Skin epidermis (tissue), 12 donors: Measurements from ENCODE around the gene PSMD1.
"Not testable (repeated sequence)": the region's sequence is repeated elsewhere in the genome, so short reads cannot be mapped to it uniquely, and the experiment has no call there.

Experiments used
- H3K27ac ChIP-seq, 21 experiments: fragments of 200-600 bp; sonication (generic) in 11 of 21; one replicate each; pipeline ENCODE4 v1.5.0; 2020; ENCODE audit warnings: mild to moderate bottlenecking in 3 of 21, inconsistent platforms in 2 of 21, moderate library complexity in 2 of 21
- H3K4me3 ChIP-seq, 7 experiments: fragments of 200-600 bp; sonication (generic) in 2 of 7; one replicate each; pipeline ENCODE4 v1.5.0; 2020; ENCODE audit warnings: inconsistent platforms in 2 of 7, mild to moderate bottlenecking in 2 of 7, moderate library complexity in 1 of 7

The PSMD1 gene

GRCh38 chr2:231172025-231172424 is 115.4 kb downstream of the PSMD1 start:
- Histone ChIP-seq H3K4me3 (no peak overlapping the region), H3K27ac (peak overlapping the region in 3 of 21 experiments; percentile 21 to 38 (median 30))

GRCh38 chr2:231174211-231174651 is 117.6 kb downstream of the PSMD1 start:
- peak overlapping the region in 3 of 21 experiments; percentile 6 to 24 (median 12) for H3K27ac ChIP-seq

GRCh38 chr2:231176066-231176465 is 119.4 kb downstream of the PSMD1 start:
- Histone ChIP-seq H3K4me3 (no peak overlapping the region), H3K27ac (peak overlapping the region in 3 of 21 experiments; percentile 3 to 11 (median 10))

More at GRCh38 chr2:231174211-231174651, 117.6 kb downstream of the PSMD1 start:
- H3K4me3 ChIP-seq, result no peak overlapping the region

GRCh38 chr2:231177156-231178025 is 120.7 kb downstream of the PSMD1 start:
- Histone ChIP-seq H3K4me3 (no peak overlapping the region), H3K27ac (peak overlapping the region in 7 of 21 experiments; percentile 3 to 52 (median 18))

GRCh38 chr2:231178805-231179204 is 122.1 kb downstream of the PSMD1 start:
- H3K27ac ChIP-seq, H3K4me3 ChIP-seq: not testable (repeated sequence)

GRCh38 chr2:231181860-231182512 is 125.3 kb downstream of the PSMD1 start:
- Histone ChIP-seq H3K4me3 (no peak overlapping the region), H3K27ac (peak overlapping the region in 20 of 21 experiments; percentile 13 to 76 (median 56))

- Histone ChIP-seq H3K27ac (peak overlapping the region in 18 of 21 experiments; percentile 2 to 76 (median 53)), H3K4me3 (no peak overlapping the region)
Measured at GRCh38 chr2:231182513-231182899, 125.8 kb downstream of the PSMD1 start.

- H3K27ac ChIP-seq, result no peak overlapping the region
- no peak overlapping the region for H3K4me3 ChIP-seq
Measured at GRCh38 chr2:231183851-231184250, 127.2 kb downstream of the PSMD1 start.

- Histone ChIP-seq H3K27ac (no peak overlapping the region), H3K4me3 (no peak overlapping the region)
Measured at GRCh38 chr2:231184319-231184718, 127.7 kb downstream of the PSMD1 start.

- Histone ChIP-seq H3K27ac (peak overlapping the region in 6 of 21 experiments; percentile 2 to 38 (median 24)), H3K4me3 (no peak overlapping the region)
Measured at GRCh38 chr2:231185050-231185725, 128.5 kb downstream of the PSMD1 start.

- H3K27ac ChIP-seq, result peak overlapping the region in 5 of 21 experiments; percentile 6 to 38 (median 26)
- H3K4me3 ChIP-seq, result no peak overlapping the region
Measured at GRCh38 chr2:231185886-231186285, 129.2 kb downstream of the PSMD1 start.

GRCh38 chr2:231186325-231186724 is 129.7 kb downstream of the PSMD1 start:
- no peak overlapping the region for H3K4me3 ChIP-seq
- peak overlapping the region in 3 of 21 experiments; percentile 6 to 31 (median 26) for H3K27ac ChIP-seq

- no peak overlapping the region for H3K4me3 ChIP-seq
- peak overlapping the region in 6 of 21 experiments; percentile 5 to 66 (median 32) for H3K27ac ChIP-seq
Measured at GRCh38 chr2:231187736-231188505, 131.3 kb downstream of the PSMD1 start.

- Histone ChIP-seq H3K4me3 (no peak overlapping the region), H3K27ac (peak overlapping the region in 6 of 21 experiments; percentile 9 to 79 (median 36))
Measured at GRCh38 chr2:231188506-231189170, 132.0 kb downstream of the PSMD1 start.

- no peak overlapping the region for H3K4me3 ChIP-seq
- peak overlapping the region in 5 of 21 experiments; percentile 9 to 80 (median 79) for H3K27ac ChIP-seq
Measured at GRCh38 chr2:231189171-231189530, 132.5 kb downstream of the PSMD1 start.

GRCh38 chr2:231189571-231190495 is 133.2 kb downstream of the PSMD1 start:
- no peak overlapping the region for H3K4me3 ChIP-seq
- peak overlapping the region; percentile 2 to 91 (median 75) for H3K27ac ChIP-seq

GRCh38 chr2:231190531-231191197 is 134.0 kb downstream of the PSMD1 start:
- peak overlapping the region in 4 of 7 experiments; percentile 1 to 25 (median 12) for H3K4me3 ChIP-seq
- H3K27ac ChIP-seq, result peak overlapping the region; percentile 2 to 91 (median 75)
